ENCODE results near the gene ARHGAP26. TPM values are rescaled to one million over a fixed set of nuclear protein-coding genes. Genes with fewer than 3 reads are reported as not detected.

ARHGAP26 gene
- total and polyA plus RNA-seq, 2 of the 4 experiments (the other 2 are of a cell fraction): 0.54 to 0.56 TPM

- CTCF ChIA-PET: no interaction called here
- 91% methylated on average over 4 of the region's 9 CpGs; no CpG with 5 or more reads in 1 of the 2 experiments for WGBS, 2 experiments (ENCODE audit: extremely low coverage in 2 of 2, insufficient read length in 1 of 2)
Observed at GRCh38 chr5:143140492-143141203, 370.5 kb downstream of the ARHGAP26 start.

More at GRCh38 chr5:143140492-143141203, 370.5 kb downstream of the ARHGAP26 start:
- Histone ChIP-seq H3K9me3 (ENCODE audit: control insufficient read depth, insufficient read depth, low read length) (no peaks in the 10 kb centered on the region), H3K18ac (ENCODE audit: low read depth, low read length) (no peak overlapping the region), H3K9ac (ENCODE audit: low read depth, low read length) (no peak overlapping the region), H4K20me1 (ENCODE audit: insufficient read depth, low read length) (no peaks in the 10 kb centered on the region), H3K4me1 (ENCODE audit: control insufficient read depth, insufficient read depth, low read length) (peaks cover 3% of the 10 kb centered on the region; the same call in 1 of the 2 replicates), H2AK9ac (replicated peaks; ENCODE audit: low read depth, low read length, poor library complexity) (no peak overlapping the region), H3K23ac (ENCODE audit: low read depth, low read length) (no peak overlapping the region), H3K9me1 (ENCODE audit: insufficient read depth, low read length) (peaks cover 7% of the 10 kb centered on the region), H3K4ac (ENCODE audit: low read depth, low read length) (no peak overlapping the region), H3K4me3 (ENCODE audit: insufficient read depth, low read depth, low read length) (no peak overlapping the region), H3K4me2 (ENCODE audit: low read depth, low read length) (no peak overlapping the region), H2BK5ac (ENCODE audit: low read depth, low read length, poor library complexity, severe bottlenecking) (no peak overlapping the region), H2AFZ (replicated peaks; ENCODE audit: low read length, poor library complexity) (no peak overlapping the region), H2BK120ac (ENCODE audit: low read depth, low read length) (no peak overlapping the region), H4K91ac (ENCODE audit: insufficient read depth, low read depth, low read length) (no peak overlapping the region), H3K27me3 (ENCODE audit: control insufficient read depth, insufficient read depth, low read length) (no peaks in the 10 kb centered on the region), H2BK15ac (ENCODE audit: low read depth, low read length) (no peak overlapping the region), H2AK5ac (ENCODE audit: low read depth, low read length) (no peak overlapping the region), H4K5ac (ENCODE audit: low read depth, low read length) (no peak overlapping the region), H4K8ac (ENCODE audit: low read depth in 2 of 2, low read length in 2 of 2) (no peak overlapping the region), H3K56ac (ENCODE audit: extremely low read depth, insufficient read depth, low read length) (no peak overlapping the region), H3K79me1 (ENCODE audit: low read depth in 1 of 2, low read length in 2 of 2) (no peaks in the 10 kb centered on the region), H2BK20ac (ENCODE audit: low read depth, low read length) (no peak overlapping the region), H3K27ac (ENCODE audit: insufficient read depth, low read length) (no peak overlapping the region), H3K36me3 (ENCODE audit: control insufficient read depth, insufficient read depth, low read length) (no peaks in the 10 kb centered on the region), H3K14ac (replicated peaks; ENCODE audit: low read depth, low read length) (no peak overlapping the region)
- POLR2A ChIA-PET (ENCODE audit: unreplicated experiment): no interaction called here
- dilution Hi-C loops (cut with HindIII; ENCODE audit: low sequenced_read_pairs, unreplicated experiment) (no loop called here), intact Hi-C loops (cut with micrococcal nuclease) (loop anchor here (5.0 kb wide), 1 partner anchor 122 kb away; no protein-coding TSS in a partner anchor), in situ Hi-C loops (cut with MboI; ENCODE audit: low sequenced_read_pairs) (no loop called here)
- DNase-seq (no peak), ATAC-seq (ENCODE audit: low read depth) (no peak)
- no TSS peak for BruUV-seq (replicated peaks)
- TF ChIP-seq CTCF (conservative IDR thresholded peaks at IDR 0.05; ENCODE audit: low read depth, low read length): no peak
- TF ChIP-seq CEBPB (IDR thresholded peaks at IDR 0.05; ENCODE audit: low read depth, low read length): no peak
- no peak for TF ChIP-seq RCOR1 (IDR thresholded peaks at IDR 0.05; ENCODE audit: insufficient replicate concordance, low read length)
- TF ChIP-seq FOS (IDR thresholded peaks at IDR 0.05; ENCODE audit: low read depth, low read length): no peak
- TF ChIP-seq RFX5 (IDR thresholded peaks at IDR 0.05; ENCODE audit: low read depth, low read length): no peak
- no peak for TF ChIP-seq POLR2A (IDR thresholded peaks at IDR 0.05; ENCODE audit: low read depth, low read length)
- TF ChIP-seq MAFK (IDR thresholded peaks at IDR 0.05; ENCODE audit: low read depth, low read length): no peak
- TF ChIP-seq USF2 (IDR thresholded peaks at IDR 0.05; ENCODE audit: low read depth, low read length): no peak
- TF ChIP-seq SMC3 (IDR thresholded peaks at IDR 0.05; ENCODE audit: low read depth, low read length): no peak
- no peak for TF ChIP-seq ELK1 (IDR thresholded peaks at IDR 0.05; ENCODE audit: borderline replicate concordance, low read depth, low read length)
- no peak for TF ChIP-seq BHLHE40 (IDR thresholded peaks at IDR 0.05; ENCODE audit: low read depth, low read length)
- TF ChIP-seq MXI1 (IDR thresholded peaks at IDR 0.05; ENCODE audit: borderline replicate concordance, low read depth, low read length): no peak
- TF ChIP-seq RAD21 (IDR thresholded peaks at IDR 0.05; ENCODE audit: low read length): no peak
